HG02798 (cell line): ENCODE results near the gene VAMP3.

Source experiments
- ATAC-seq: cut with Tn5 transposase; IDR thresholded peaks from one replicate; pipeline ENCODE4 v1.9.1; 2021; ENCODE audit warnings: mild to moderate bottlenecking; ENCODE audit not compliant: unreplicated experiment, poor library complexity

VAMP3 gene

GRCh38 chr1:7808253-7808844, 37.3 kb downstream of the VAMP3 start:
- no peak for ATAC-seq

DNA sequence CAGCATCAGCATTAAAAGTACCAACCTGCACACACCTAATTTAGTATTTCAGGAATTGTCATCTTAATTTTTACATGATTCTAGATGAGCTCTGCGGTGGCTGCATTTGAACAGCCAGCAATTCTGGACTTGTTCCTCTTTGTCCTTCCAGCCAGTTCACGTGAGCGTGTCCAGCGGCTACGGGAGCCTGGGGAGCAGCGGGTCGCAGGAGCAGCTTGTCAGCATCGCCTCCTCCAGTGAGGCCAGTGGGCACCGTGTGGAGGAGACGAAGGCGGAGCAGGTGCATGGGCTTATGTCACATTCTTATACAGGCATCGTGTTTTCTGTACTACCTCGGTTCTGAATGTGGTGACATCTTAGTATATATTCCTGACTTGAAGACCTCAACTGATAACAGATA, 38.6 kb downstream of the VAMP3 start:
- ATAC-seq = no peak

DNA sequence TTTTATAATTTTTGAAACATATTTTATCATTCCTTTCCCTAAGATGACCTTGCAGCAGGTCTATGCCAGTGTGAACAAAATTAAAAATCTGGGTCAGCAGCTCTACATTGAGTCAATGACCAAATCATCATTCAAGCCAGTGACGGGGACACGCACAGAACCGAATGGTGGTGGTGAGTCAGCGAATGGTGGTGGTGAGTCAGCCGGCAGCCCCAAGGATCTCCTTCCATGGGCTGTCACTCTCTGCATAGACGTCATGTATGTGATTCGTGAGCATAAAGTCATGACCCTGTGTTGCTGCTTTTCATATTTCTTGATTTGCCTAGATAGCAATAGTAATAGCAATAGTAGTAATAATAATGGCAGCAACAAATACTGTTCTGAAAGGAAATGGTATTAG, 39.3 kb downstream of the VAMP3 start:
- ATAC-seq = no peak

DNA sequence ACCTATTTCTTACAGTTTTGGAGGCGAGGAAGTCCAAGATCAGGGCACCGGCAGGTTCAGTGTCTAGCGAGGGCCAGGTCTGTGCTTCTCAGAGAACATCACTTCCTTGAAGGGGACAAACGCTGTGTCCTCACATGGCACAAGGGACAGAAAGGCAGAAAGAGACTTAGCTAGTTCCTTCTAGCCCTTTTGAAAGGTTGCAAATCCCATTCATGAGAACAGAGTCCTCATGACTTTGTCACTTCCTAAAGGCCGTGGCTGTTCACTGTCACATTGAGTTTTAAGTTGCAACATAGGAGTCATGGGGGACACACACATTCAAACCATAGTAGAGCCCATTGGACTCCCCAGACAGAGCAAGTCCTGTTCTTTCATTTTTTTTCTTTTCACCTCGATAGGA, 40.4 kb downstream of the VAMP3 start:
- ATAC-seq = no peak

DNA sequence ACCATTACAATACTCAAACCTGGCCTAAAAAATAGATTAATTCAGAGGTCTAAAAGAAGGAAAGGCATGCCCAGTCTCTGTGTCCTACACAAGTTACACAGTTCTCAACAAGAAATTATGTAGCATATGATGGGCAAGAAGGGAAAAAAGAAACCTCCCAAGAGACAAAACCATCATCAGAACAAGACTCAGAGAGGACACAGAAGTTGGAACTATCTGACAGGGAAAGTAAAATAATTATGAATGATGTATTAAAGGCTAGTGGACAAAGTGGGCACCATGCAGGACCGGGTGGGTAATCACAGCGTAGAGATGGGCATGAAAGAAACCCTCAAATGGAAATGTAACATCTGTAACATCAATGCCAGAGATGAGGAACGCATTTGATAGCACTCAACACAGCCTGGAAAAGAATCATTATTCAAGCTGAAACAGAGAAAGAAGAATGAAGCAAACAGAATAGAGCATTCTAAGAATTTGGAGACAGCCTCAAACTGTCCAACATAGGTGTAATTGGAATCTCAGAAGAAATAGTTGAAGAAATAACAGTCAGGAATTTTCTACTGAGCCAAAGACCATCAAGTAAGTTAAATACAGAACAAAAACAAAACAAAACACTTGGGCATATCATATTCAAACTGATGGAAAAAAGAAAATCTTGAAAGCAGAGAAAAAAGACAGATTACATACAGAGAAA, 42.7 kb downstream of the VAMP3 start:
- no peak for ATAC-seq

- ATAC-seq = no peak
Measured at GRCh38 chr1:7821282-7821681, 50.2 kb downstream of the VAMP3 start.

GRCh38 chr1:7824701-7825100, 53.6 kb downstream of the VAMP3 start:
- no peak for ATAC-seq

DNA sequence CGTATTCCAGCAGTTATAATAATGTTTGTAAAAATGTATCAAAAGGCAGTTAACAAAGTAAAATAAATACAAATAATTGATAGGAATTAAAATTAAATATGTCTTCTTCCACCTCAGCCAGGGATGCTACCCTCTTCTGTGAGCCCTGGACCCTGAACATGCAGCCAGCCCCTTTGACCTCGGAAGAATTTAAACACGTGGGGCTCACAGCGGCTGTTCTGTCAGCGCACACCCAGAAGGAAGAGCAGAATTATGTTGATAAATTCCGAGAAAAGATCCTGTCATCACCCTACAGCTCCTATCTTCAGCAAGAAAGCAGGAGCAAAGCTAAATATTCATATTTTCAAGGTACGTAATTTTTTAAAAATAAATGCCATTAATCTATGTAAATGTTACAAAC, 55.3 kb downstream of the VAMP3 start:
- ATAC-seq = no peak

- ATAC-seq = no peak
Measured at GRCh38 chr1:7827126-7827955, 56.2 kb downstream of the VAMP3 start.
